ENCODE results near the gene BPGM. TPM values are rescaled to one million over a fixed set of nuclear protein-coding genes. Genes with fewer than 3 reads are reported as not detected.
A peak's percentile ranks its signal among the peaks of the same experiment; 100 is the strongest.

BPGM gene
- total and polyA plus RNA-seq, 4 donors, result 14.3 to 59.8 (median 19.5) TPM

- ATAC-seq (ENCODE audit: insufficient read depth, low FRiP score) (no peak), DNase-seq (no peak)
- peaks cover 0 to 2% (median 0%) of the 10 kb centered on the region in 3 donors for H3K27me3 ChIP-seq (ENCODE audit: control insufficient read depth in 3 of 3, insufficient read depth in 3 of 3, low read length in 2 of 3)
- H3K9ac ChIP-seq (ENCODE audit: insufficient read depth in 1 of 2, low read length in 2 of 2), result no peak overlapping the region
- H3K36me3 ChIP-seq (ENCODE audit: control insufficient read depth in 4 of 4, insufficient read depth in 4 of 4, low read length in 4 of 4), result no peaks in the 10 kb centered on the region
- TF ChIP-seq CTCF (IDR thresholded peaks at IDR 0.05; ENCODE audit: control extremely low read depth, extremely low read depth), result no peak
- H3K27ac ChIP-seq (ENCODE audit: low read depth in 1 of 2, low read length in 1 of 2), result no peak overlapping the region
- peaks cover 0 to 2% (median 0%) of the 10 kb centered on the region in 4 donors for H3K9me3 ChIP-seq (ENCODE audit: control insufficient read depth in 4 of 4, insufficient read depth in 3 of 4, low read length in 3 of 4)
- 90 to 92% methylated on average over 2 of the region's 2 CpGs for WGBS, 2 donors
- no peak overlapping the region for H3K4me3 ChIP-seq
- peaks cover 0 to 3% (median 0%) of the 10 kb centered on the region in 5 donors for H3K4me1 ChIP-seq (ENCODE audit: control insufficient read depth in 5 of 5, insufficient read depth in 5 of 5, low read length in 5 of 5)
Measured at GRCh38 chr7:134714470-134715205, 68.0 kb downstream of the BPGM start.

- peaks cover 0 to 2% (median 0%) of the 10 kb centered on the region in 4 donors for H3K9me3 ChIP-seq (ENCODE audit: control insufficient read depth in 4 of 4, insufficient read depth in 3 of 4, low read length in 3 of 4)
- DNase-seq (no peak), ATAC-seq (ENCODE audit: insufficient read depth, low FRiP score) (no peak)
- H3K27me3 ChIP-seq (ENCODE audit: control insufficient read depth in 3 of 3, insufficient read depth in 3 of 3, low read length in 2 of 3), result peaks cover 0 to 2% (median 0%) of the 10 kb centered on the region in 3 donors
- 78 to 87% methylated on average over 2 of the region's 2 CpGs for WGBS, 2 donors
- no peaks in the 10 kb centered on the region for H3K36me3 ChIP-seq (ENCODE audit: control insufficient read depth in 4 of 4, insufficient read depth in 4 of 4, low read length in 4 of 4)
- peaks cover 0 to 14% (median 2%) of the 10 kb centered on the region in 5 donors for H3K4me1 ChIP-seq (ENCODE audit: control insufficient read depth in 5 of 5, insufficient read depth in 5 of 5, low read length in 5 of 5)
- H3K9ac ChIP-seq (ENCODE audit: insufficient read depth in 1 of 2, low read length in 2 of 2), result no peak overlapping the region
- TF ChIP-seq CTCF (IDR thresholded peaks at IDR 0.05; ENCODE audit: control extremely low read depth, extremely low read depth), result no peak
- H3K27ac ChIP-seq (ENCODE audit: low read depth in 1 of 2, low read length in 1 of 2), result no peak overlapping the region
- no peak overlapping the region for H3K4me3 ChIP-seq
Measured at GRCh38 chr7:134718211-134718875, 71.7 kb downstream of the BPGM start.

GRCh38 chr7:134720091-134720935 lies 73.7 kb downstream of the BPGM start:
- no peaks in the 10 kb centered on the region for H3K27me3 ChIP-seq (ENCODE audit: control insufficient read depth in 3 of 3, insufficient read depth in 3 of 3, low read length in 2 of 3)
- peaks cover 0 to 14% (median 2%) of the 10 kb centered on the region in 5 donors for H3K4me1 ChIP-seq (ENCODE audit: control insufficient read depth in 5 of 5, insufficient read depth in 5 of 5, low read length in 5 of 5)
- peaks cover 0 to 2% (median 0%) of the 10 kb centered on the region in 4 donors for H3K9me3 ChIP-seq (ENCODE audit: control insufficient read depth in 4 of 4, insufficient read depth in 3 of 4, low read length in 3 of 4)
- TF ChIP-seq CTCF (IDR thresholded peaks at IDR 0.05; ENCODE audit: control extremely low read depth, extremely low read depth), result no peak
- no peaks in the 10 kb centered on the region for H3K36me3 ChIP-seq (ENCODE audit: control insufficient read depth in 4 of 4, insufficient read depth in 4 of 4, low read length in 4 of 4)
- 30 to 40% methylated on average over 5 of the region's 5 CpGs for WGBS, 2 donors
- H3K27ac ChIP-seq (ENCODE audit: low read depth in 1 of 2, low read length in 1 of 2), result no peak overlapping the region
- H3K9ac ChIP-seq (ENCODE audit: insufficient read depth in 1 of 2, low read length in 2 of 2), result no peak overlapping the region
- DNase-seq (peak in 2 of 3 donors; percentile 53 to 76), ATAC-seq (ENCODE audit: insufficient read depth, low FRiP score) (no peak)
- no peak overlapping the region for H3K4me3 ChIP-seq
